ENCODE measurements around the gene LASP1. TPM values are rescaled to one million over a fixed set of nuclear protein-coding genes. Genes with fewer than 3 reads are reported as not detected.
A peak's percentile ranks its signal among the peaks of the same experiment; 100 is the strongest.

The LASP1 gene
- polyA plus RNA-seq, 3 donors from 2014 or later, result 94.3 to 171 (median 96.5) TPM

DNA sequence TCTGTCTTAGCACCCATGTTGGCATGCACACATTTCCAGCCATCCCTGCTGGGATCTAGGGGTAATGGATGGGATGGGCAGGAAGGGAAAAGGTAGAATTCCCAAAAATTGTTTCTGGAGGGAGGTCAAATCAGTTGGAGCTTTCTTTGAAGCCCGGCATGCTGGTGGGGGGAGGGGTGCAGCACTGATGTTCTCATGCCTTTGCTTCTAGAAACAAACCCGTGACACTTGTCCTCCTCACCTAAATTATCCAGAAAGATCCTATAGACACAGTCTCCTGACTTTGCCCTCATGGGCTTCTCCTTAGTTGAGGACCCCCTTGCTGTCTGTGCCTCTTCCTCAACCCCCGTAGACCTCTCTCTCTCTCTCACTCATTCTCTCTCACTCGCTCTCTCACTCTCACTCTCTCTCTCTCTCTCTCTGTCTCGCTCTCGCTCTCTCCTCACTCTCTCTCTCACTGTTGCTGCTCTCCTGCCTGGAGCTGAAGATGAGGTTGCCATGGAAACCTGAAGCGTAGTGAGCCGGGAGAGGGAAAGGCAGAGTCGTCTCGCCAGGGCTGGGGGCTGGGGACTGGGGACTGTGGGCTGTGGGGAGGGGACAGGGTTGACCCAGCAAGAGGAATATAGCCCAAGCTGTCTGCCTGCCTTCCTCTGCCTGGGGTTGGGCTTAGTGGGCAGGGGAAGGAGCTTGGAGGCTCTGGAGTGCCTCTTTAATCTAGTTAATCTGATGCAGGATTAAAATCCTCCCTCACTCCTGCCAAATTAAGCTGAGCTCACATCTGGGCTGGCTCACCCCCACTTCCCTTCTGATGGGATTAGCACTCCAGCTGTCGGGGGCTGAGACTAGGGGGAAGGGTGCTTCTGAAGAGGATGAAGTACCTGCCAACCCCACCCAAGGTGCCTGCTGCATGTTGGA, 16.1 kb downstream of the LASP1 start:
- H3K36me3 Mint-ChIP-seq, result peaks cover 19 to 33% (median 23%) of the 10 kb centered on the region in 3 donors
- peaks cover 0 to 4% (median 0%) of the 10 kb centered on the region in 6 donors for H3K9me3 Mint-ChIP-seq
- H3K4me3 Mint-ChIP-seq, result peak overlapping the region; percentile 64 to 78 (median 73)
- DNase-seq, result peak; percentile 59 to 66 (median 62)
- peak overlapping the region; percentile 87 to 98 (median 92) for H3K27ac Mint-ChIP-seq
- H3K27me3 Mint-ChIP-seq (ENCODE audit: low read depth in 3 of 3), result peaks cover 14 to 43% (median 20%) of the 10 kb centered on the region in 3 donors
- peaks cover 94 to 98% of the 10 kb centered on the region in 2 donors for H3K4me1 Mint-ChIP-seq

DNA sequence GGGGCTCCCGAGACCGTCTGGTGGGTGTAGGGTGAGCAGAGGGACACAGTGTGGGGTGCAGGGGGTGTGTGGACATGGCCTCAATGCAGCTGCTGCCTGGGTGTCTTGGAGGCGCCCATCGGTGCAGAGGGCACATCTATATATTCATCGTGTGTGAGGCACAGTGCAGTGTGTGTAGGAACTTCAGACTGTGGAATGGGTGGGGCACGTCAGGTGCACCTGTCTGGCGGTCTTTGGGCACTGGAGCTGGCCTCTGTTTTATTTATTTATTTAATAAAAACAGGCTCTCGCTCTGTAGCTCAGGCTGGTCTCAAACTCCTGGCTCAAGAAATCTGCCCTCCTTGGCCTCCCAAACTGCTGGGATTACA, 16.8 kb downstream of the LASP1 start:
- Mint-ChIP-seq H3K4me3 (peak overlapping the region; percentile 57 to 78 (median 72)), H3K27me3 (ENCODE audit: low read depth in 3 of 3) (peaks cover 12 to 40% (median 20%) of the 10 kb centered on the region in 3 donors), H3K27ac (peak overlapping the region; percentile 87 to 98 (median 92)), H3K4me1 (peaks cover 94 to 98% of the 10 kb centered on the region in 2 donors), H3K36me3 (peaks cover 16 to 33% (median 20%) of the 10 kb centered on the region in 3 donors), H3K9me3 (peaks cover 0 to 4% (median 0%) of the 10 kb centered on the region in 6 donors)
- DNase-seq, result no peak

- Mint-ChIP-seq H3K9me3 (peaks cover 0 to 4% (median 0%) of the 10 kb centered on the region in 6 donors), H3K27me3 (ENCODE audit: low read depth in 3 of 3) (peaks cover 10 to 59% (median 23%) of the 10 kb centered on the region in 3 donors), H3K4me3 (peak overlapping the region in 2 of 5 donors; percentile 7 to 31), H3K36me3 (peaks cover 11 to 29% (median 12%) of the 10 kb centered on the region in 3 donors), H3K4me1 (peaks cover 94 to 98% of the 10 kb centered on the region in 2 donors), H3K27ac (peak overlapping the region; percentile 73 to 87 (median 82))
- no peak for DNase-seq
Measured at GRCh38 chr17:38888842-38889241, 19.0 kb downstream of the LASP1 start.

- Mint-ChIP-seq H3K4me1 (peaks cover 98 to 100% of the 10 kb centered on the region in 2 donors), H3K36me3 (peaks cover 9 to 26% (median 9%) of the 10 kb centered on the region in 3 donors), H3K27ac (peak overlapping the region; percentile 71 to 97 (median 91)), H3K4me3 (peak overlapping the region in 4 of 5 donors; percentile 26 to 36 (median 32)), H3K9me3 (peaks cover 0 to 4% (median 0%) of the 10 kb centered on the region in 6 donors), H3K27me3 (ENCODE audit: low read depth in 3 of 3) (peaks cover 13 to 59% (median 22%) of the 10 kb centered on the region in 3 donors)
- DNase-seq, result no peak
Measured at GRCh38 chr17:38889745-38890409, 20.0 kb downstream of the LASP1 start.

DNA sequence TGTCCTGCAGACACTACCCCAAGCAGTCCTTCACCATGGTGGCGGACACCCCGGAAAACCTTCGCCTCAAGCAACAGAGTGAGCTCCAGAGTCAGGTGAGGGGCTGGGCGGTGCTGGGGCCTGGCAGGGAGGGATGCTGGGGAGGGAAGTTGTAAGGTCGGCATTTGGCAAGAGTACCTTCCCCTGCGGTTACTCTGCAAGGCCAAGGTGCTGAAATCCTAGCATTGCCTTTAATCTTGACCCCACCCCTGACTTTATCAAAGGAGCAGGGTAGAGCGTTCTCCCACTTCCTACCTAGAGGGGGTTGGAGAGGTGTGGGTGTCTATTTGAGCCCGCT, 20.5 kb downstream of the LASP1 start:
- peaks cover 0 to 4% (median 0%) of the 10 kb centered on the region in 6 donors for H3K9me3 Mint-ChIP-seq
- peak overlapping the region; percentile 71 to 97 (median 91) for H3K27ac Mint-ChIP-seq
- peaks cover 97% of the 10 kb centered on the region in 2 donors for H3K4me1 Mint-ChIP-seq
- peak overlapping the region in 4 of 5 donors; percentile 13 to 33 (median 29) for H3K4me3 Mint-ChIP-seq
- DNase-seq, result no peak
- peaks cover 13 to 56% (median 22%) of the 10 kb centered on the region in 3 donors for H3K27me3 Mint-ChIP-seq (ENCODE audit: low read depth in 3 of 3)
- peaks cover 9 to 26% (median 9%) of the 10 kb centered on the region in 3 donors for H3K36me3 Mint-ChIP-seq

- H3K27ac Mint-ChIP-seq, result peak overlapping the region; percentile 87 to 97 (median 92)
- no peaks in the 10 kb centered on the region for H3K9me3 Mint-ChIP-seq
- H3K27me3 Mint-ChIP-seq (ENCODE audit: low read depth in 3 of 3), result peaks cover 9 to 47% (median 16%) of the 10 kb centered on the region in 3 donors
- no peak for DNase-seq
- H3K36me3 Mint-ChIP-seq, result peaks cover 4 to 22% (median 9%) of the 10 kb centered on the region in 3 donors
- peaks cover 97% of the 10 kb centered on the region in 2 donors for H3K4me1 Mint-ChIP-seq
- H3K4me3 Mint-ChIP-seq, result peak overlapping the region; percentile 59 to 77 (median 66)
Measured at GRCh38 chr17:38891441-38891840, 21.6 kb downstream of the LASP1 start.

DNA sequence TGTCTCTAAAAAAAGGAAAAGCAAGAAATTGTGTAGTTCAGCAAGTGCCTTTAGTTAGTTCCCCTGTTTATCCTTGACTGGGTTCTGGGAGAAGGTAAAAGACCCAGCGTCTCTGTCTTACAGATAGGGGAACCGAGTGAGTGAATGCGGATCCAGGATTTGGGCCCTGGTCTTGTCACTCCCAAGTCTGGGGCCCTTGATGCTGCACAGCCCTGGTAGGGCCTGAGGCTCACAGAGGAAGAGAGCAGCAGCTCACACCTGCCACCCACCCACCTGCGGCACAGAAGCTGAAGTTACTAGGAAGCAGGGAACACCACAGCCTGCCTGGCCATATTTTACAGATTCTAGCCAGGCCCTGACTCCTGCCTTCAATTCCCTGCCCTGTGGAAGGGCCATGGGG, 22.2 kb downstream of the LASP1 start:
- Mint-ChIP-seq H3K36me3 (peaks cover 4 to 22% (median 9%) of the 10 kb centered on the region in 3 donors), H3K9me3 (no peaks in the 10 kb centered on the region), H3K27ac (peak overlapping the region; percentile 87 to 97 (median 92)), H3K27me3 (ENCODE audit: low read depth in 3 of 3) (peaks cover 9 to 42% (median 16%) of the 10 kb centered on the region in 3 donors), H3K4me3 (peak overlapping the region; percentile 59 to 77 (median 66)), H3K4me1 (peaks cover 97% of the 10 kb centered on the region in 2 donors)
- DNase-seq, result no peak

DNA sequence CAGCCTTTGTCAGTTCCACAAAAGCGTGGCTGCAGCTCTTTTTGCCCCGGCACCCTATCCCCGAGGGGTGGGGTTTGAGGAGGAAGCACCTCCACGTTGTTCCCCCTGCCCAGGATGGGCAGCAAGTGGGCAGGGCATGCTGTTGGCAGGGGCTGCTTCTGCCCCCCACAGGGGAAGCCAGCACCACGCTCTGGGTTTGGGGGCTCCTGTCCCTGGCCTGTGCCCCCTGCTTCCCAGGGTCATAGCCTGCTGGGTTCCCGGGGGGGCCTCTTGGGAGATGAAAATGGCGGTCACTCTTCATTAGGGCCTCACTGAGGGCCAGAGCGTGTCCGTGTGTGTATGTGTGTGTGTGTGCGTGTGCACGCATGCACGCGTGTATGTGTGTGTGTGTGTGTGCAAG, 22.8 kb downstream of the LASP1 start:
- DNase-seq, result no peak
- H3K9me3 Mint-ChIP-seq, result no peaks in the 10 kb centered on the region
- peak overlapping the region; percentile 87 to 97 (median 94) for H3K27ac Mint-ChIP-seq
- H3K4me3 Mint-ChIP-seq, result peak overlapping the region; percentile 53 to 77 (median 69)
- H3K27me3 Mint-ChIP-seq (ENCODE audit: low read depth in 3 of 3), result peaks cover 11 to 42% (median 15%) of the 10 kb centered on the region in 3 donors
- H3K36me3 Mint-ChIP-seq, result peaks cover 4 to 24% (median 12%) of the 10 kb centered on the region in 3 donors
- peaks cover 97% of the 10 kb centered on the region in 2 donors for H3K4me1 Mint-ChIP-seq

- peaks cover 97% of the 10 kb centered on the region in 2 donors for H3K4me1 Mint-ChIP-seq
- no peaks in the 10 kb centered on the region for H3K9me3 Mint-ChIP-seq
- H3K27me3 Mint-ChIP-seq (ENCODE audit: low read depth in 3 of 3), result peaks cover 12 to 43% (median 13%) of the 10 kb centered on the region in 3 donors
- peak overlapping the region; percentile 62 to 76 (median 75) for H3K4me3 Mint-ChIP-seq
- no peak for DNase-seq
- peaks cover 4 to 25% (median 13%) of the 10 kb centered on the region in 3 donors for H3K36me3 Mint-ChIP-seq
- peak overlapping the region; percentile 87 to 97 (median 93) for H3K27ac Mint-ChIP-seq
Measured at GRCh38 chr17:38893113-38893512, 23.3 kb downstream of the LASP1 start.

DNA sequence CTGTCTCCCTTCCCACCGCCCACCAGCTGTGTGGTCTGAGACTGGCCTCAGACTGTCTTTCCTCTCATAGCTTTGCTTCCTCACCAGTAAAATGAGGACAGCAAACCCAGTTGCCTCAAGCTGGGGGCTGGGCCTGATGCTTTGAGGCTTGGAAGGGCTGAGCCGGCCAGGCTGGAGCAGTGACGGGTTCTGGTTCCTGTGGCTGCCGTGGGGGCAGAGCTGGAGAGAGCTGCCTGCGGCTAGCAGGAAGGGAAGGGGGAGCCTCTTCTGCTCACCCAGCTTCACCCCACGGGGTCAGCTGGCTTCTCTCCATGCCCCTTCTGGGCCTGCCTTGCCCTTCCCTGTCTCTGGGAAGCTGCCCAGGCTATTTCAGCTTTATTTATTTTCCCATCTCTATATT, 23.7 kb downstream of the LASP1 start:
- peak; percentile 86 to 90 (median 87) for DNase-seq
- H3K27me3 Mint-ChIP-seq (ENCODE audit: low read depth in 3 of 3), result peaks cover 17 to 45% (median 18%) of the 10 kb centered on the region in 3 donors
- H3K27ac Mint-ChIP-seq, result peak overlapping the region; percentile 87 to 97 (median 93)
- peaks cover 4 to 27% (median 15%) of the 10 kb centered on the region in 3 donors for H3K36me3 Mint-ChIP-seq
- peaks cover 97% of the 10 kb centered on the region in 2 donors for H3K4me1 Mint-ChIP-seq
- H3K4me3 Mint-ChIP-seq, result peak overlapping the region; percentile 62 to 76 (median 75)
- H3K9me3 Mint-ChIP-seq, result no peaks in the 10 kb centered on the region

GRCh38 chr17:38894276-38894675, 24.4 kb downstream of the LASP1 start:
- DNase-seq, result no peak
- Mint-ChIP-seq H3K4me1 (peaks cover 97% of the 10 kb centered on the region in 2 donors), H3K9me3 (no peaks in the 10 kb centered on the region), H3K36me3 (peaks cover under 1 to 25% (median 17%) of the 10 kb centered on the region in 3 donors), H3K27ac (peak overlapping the region; percentile 87 to 97 (median 93)), H3K4me3 (peak overlapping the region; percentile 62 to 76 (median 75)), H3K27me3 (ENCODE audit: low read depth in 3 of 3) (peaks cover 22 to 48% (median 25%) of the 10 kb centered on the region in 3 donors)

- H3K27me3 Mint-ChIP-seq (ENCODE audit: low read depth in 3 of 3), result peaks cover 27 to 47% (median 42%) of the 10 kb centered on the region in 3 donors
- H3K9me3 Mint-ChIP-seq, result no peaks in the 10 kb centered on the region
- no peak for DNase-seq
- H3K36me3 Mint-ChIP-seq, result peaks cover 5 to 19% (median 17%) of the 10 kb centered on the region in 3 donors
- H3K4me1 Mint-ChIP-seq, result peaks cover 94 to 95% of the 10 kb centered on the region in 2 donors
- H3K4me3 Mint-ChIP-seq, result peak overlapping the region; percentile 44 to 91 (median 84)
- H3K27ac Mint-ChIP-seq, result peak overlapping the region; percentile 97 to 99 (median 98)
Measured at GRCh38 chr17:38896346-38896954, 26.6 kb downstream of the LASP1 start.

- H3K27ac Mint-ChIP-seq, result peak overlapping the region; percentile 97 to 99 (median 98)
- peak overlapping the region; percentile 76 to 91 (median 84) for H3K4me3 Mint-ChIP-seq
- peaks cover 5 to 14% (median 11%) of the 10 kb centered on the region in 3 donors for H3K36me3 Mint-ChIP-seq
- H3K9me3 Mint-ChIP-seq, result no peaks in the 10 kb centered on the region
- peaks cover 24 to 41% (median 37%) of the 10 kb centered on the region in 3 donors for H3K27me3 Mint-ChIP-seq (ENCODE audit: low read depth in 3 of 3)
- DNase-seq, result no peak
- H3K4me1 Mint-ChIP-seq, result peaks cover 94 to 95% of the 10 kb centered on the region in 2 donors
Measured at GRCh38 chr17:38897176-38897575, 27.3 kb downstream of the LASP1 start.

Measured in immature natural killer cell (primary cell).